Lower leg skin (tissue), 3 donors: Measurements from ENCODE around the gene KCNS1.

ENCODE experiments used
- POLR2A ChIP-seq, 2 donors: fragments of 450-650 bp; IDR thresholded peaks; one replicate each; pipeline ENCODE4 v1.6.1; 2016 to 2017; ENCODE audit warnings: antibody characterized with exemption in 2 of 2, mild to moderate bottlenecking in 1 of 2, moderate library complexity in 1 of 2
- TF ChIP-seq, protein P1 (sequence below), 3 donors: fragments of 450-650 bp; IDR thresholded peaks; one replicate each; pipeline ENCODE4 v1.5.1; 2016; ENCODE audit warnings: antibody characterized with exemption in 3 of 3, mild to moderate bottlenecking in 3 of 3, moderate library complexity in 2 of 3

DNA sequence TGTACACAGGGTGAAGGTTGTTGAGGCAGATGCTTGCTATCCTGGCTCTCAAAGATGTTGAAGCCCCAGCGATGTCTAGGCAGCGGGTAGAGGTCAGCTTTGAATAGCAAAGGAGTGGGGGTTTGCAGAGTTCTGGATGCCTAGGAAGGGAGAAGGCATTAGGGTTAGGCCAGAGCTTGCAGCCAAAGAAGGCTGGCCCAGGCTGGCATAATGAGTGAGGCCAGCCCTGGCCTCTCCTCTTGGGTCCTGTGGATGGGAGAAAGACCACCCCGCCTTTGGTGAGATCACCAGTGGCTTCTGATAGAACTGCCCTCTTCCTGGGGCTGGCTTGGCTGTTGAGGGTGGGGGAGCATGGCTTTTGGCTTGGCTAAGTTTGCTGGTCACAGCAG, 14.5 kb upstream of the KCNS1 start:
- no peak for TF ChIP-seq POLR2A (IDR thresholded peaks at IDR 0.05)
- TF ChIP-seq, protein P1, sequence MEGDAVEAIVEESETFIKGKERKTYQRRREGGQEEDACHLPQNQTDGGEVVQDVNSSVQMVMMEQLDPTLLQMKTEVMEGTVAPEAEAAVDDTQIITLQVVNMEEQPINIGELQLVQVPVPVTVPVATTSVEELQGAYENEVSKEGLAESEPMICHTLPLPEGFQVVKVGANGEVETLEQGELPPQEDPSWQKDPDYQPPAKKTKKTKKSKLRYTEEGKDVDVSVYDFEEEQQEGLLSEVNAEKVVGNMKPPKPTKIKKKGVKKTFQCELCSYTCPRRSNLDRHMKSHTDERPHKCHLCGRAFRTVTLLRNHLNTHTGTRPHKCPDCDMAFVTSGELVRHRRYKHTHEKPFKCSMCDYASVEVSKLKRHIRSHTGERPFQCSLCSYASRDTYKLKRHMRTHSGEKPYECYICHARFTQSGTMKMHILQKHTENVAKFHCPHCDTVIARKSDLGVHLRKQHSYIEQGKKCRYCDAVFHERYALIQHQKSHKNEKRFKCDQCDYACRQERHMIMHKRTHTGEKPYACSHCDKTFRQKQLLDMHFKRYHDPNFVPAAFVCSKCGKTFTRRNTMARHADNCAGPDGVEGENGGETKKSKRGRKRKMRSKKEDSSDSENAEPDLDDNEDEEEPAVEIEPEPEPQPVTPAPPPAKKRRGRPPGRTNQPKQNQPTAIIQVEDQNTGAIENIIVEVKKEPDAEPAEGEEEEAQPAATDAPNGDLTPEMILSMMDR (IDR thresholded peaks at IDR 0.05): no peak
